K562 (cell line): ENCODE results near the gene PSAT1. TPM values are rescaled to one million over a fixed set of nuclear protein-coding genes. Genes with fewer than 3 reads are reported as not detected.

Experiments used
- ARHGAP35 ChIP-seq: fragments of 450-650 bp; IDR thresholded peaks from 2 replicates; pipeline ENCODE4 v1.6.1; 2018; ENCODE audit not compliant: partially characterized antibody
- COPS2 ChIP-seq: fragments of 450-650 bp; conservative IDR thresholded peaks from 2 replicates; pipeline ENCODE4 v1.6.1; 2016; ENCODE audit warnings: mild to moderate bottlenecking, moderate library complexity
- EGR1 ChIP-seq: fragments of 450-650 bp; conservative IDR thresholded peaks from 2 replicates; pipeline ENCODE4 v1.6.1; 2017; ENCODE audit warnings: mild to moderate bottlenecking
- IRF2 ChIP-seq: sonication (generic); formaldehyde crosslinking; IDR thresholded peaks from 2 replicates; pipeline ENCODE4 v1.8.1; 2022; ENCODE audit warnings: mild to moderate bottlenecking, missing genetic modification reagents
- MCM7 ChIP-seq, 2 experiments: fragments of 450-650 bp; IDR thresholded peaks; 2 replicates each; pipeline ENCODE4 v1.6.1; 2016 to 2018
- NEUROD1 ChIP-seq: fragments of 150-350 bp; IDR thresholded peaks from 2 replicates; pipeline ENCODE4 v1.6.1; 2014; ENCODE audit warnings: borderline replicate concordance, low read length, low read depth; ENCODE audit not compliant: partially characterized antibody
- NFIX ChIP-seq: fragments of 250-450 bp; sonication (Bioruptor Pico); IDR thresholded peaks from 2 replicates; pipeline ENCODE4 v1.4.0; 2020; ENCODE audit warnings: low read depth, mild to moderate bottlenecking, moderate library complexity
- NR2C2 ChIP-seq, 2 experiments: fragments of 200-800 bp in 1 of 2; sonication (Bioruptor generic) in 1 of 2; sonication (generic) in 1 of 2; formaldehyde crosslinking in 1 of 2; IDR thresholded peaks; 2 replicates each; pipeline versions ENCODE4 v1.6.1 to v1.8.0; 2016 to 2022; ENCODE audit warnings: mild to moderate bottlenecking in 1 of 2, missing compliant biosample characterization in 1 of 2, missing genetic modification characterization in 1 of 2, missing genetic modification reagents in 1 of 2
- POLR2H ChIP-seq: IDR thresholded peaks from 2 replicates; pipeline ENCODE4 v1.6.1; 2016; ENCODE audit warnings: missing genetic modification characterization, low read depth, mild to moderate bottlenecking, control low read depth, missing compliant biosample characterization, moderate library complexity
- TAL1 ChIP-seq: fragments of 450-650 bp; IDR thresholded peaks from 2 replicates; pipeline ENCODE4 v1.6.1; 2016; ENCODE audit warnings: mild to moderate bottlenecking
- ZNF644 ChIP-seq: fragments of 200-800 bp; sonication (Bioruptor generic); IDR thresholded peaks from 2 replicates; pipeline ENCODE4 v1.6.1; 2016; ENCODE audit warnings: low read depth, missing genetic modification characterization, missing compliant biosample characterization
- polyA plus RNA-seq, 8 experiments: library from polyadenylated mRNA; depleted of rRNA in 4 of 8; stranded (reverse) in 5 of 8; unstranded in 3 of 8; fragments of >200 nt; fragmentation: Nextera tagmentation in 2 of 8; fragmentation: Illumina TruSeq in 1 of 8; extraction: Ambion mirVana in 2 of 8; extraction: Trizol in 1 of 8; gene quantifications; 2 replicates each; pipeline versions ENCODE4 v1.2.1 to v1.2.3, GENCODE V29; 2011 to 2014; ENCODE audit warnings: inconsistent platforms in 1 of 8, missing spikeins in 1 of 8
- total RNA-seq, 7 experiments: library from RNA; depleted of rRNA in 6 of 7; stranded (reverse); fragments of >200 nt in 6 of 7; fragmentation: Illumina TruSeq in 2 of 7; extraction: Trizol in 2 of 7; gene quantifications; 2 replicates each; pipeline versions ENCODE4 v1.2.1 to v1.2.3, GENCODE V29; 2011 to 2021; ENCODE audit warnings: low replicate concordance in 1 of 7
- TF ChIP-seq, protein P1 (sequence below): fragments of 450-650 bp; IDR thresholded peaks from 2 replicates; pipeline ENCODE4 v1.6.1; 2016; ENCODE audit warnings: mild to moderate bottlenecking, moderate library complexity
- TF ChIP-seq, protein P2 (sequence below): sonication (generic); formaldehyde crosslinking; IDR thresholded peaks from 2 replicates; pipeline ENCODE4 v1.8.0; 2022; ENCODE audit warnings: mild to moderate bottlenecking, missing genetic modification reagents

The PSAT1 gene
- total and polyA plus RNA-seq, 9 of the 15 experiments (the other 6 are each of a cell fraction or from before 2014, with no cell fraction given), result 29.7 to 151 (median 98.3) TPM

DNA sequence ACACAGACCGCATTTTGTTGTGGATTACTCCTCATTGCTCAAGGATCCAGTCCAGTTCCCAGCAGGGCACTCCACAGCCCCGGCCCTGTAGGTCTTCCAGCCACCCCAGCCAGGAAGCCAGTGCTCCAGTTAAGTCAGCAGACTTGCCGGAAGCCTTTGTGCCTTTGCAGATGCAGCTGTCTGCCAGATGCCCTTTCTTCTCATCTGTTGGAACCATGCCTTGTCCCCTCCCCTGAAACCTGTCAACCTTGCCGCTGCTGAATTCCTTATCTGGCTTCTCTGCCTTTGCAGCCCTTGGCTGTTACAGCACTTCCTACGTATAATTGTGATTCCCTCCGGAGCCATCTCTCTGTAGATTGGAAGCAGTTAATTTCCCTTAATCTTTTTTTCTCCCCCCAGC is 28.4 kb downstream of the PSAT1 start (continued):
- TF ChIP-seq, protein P1, sequence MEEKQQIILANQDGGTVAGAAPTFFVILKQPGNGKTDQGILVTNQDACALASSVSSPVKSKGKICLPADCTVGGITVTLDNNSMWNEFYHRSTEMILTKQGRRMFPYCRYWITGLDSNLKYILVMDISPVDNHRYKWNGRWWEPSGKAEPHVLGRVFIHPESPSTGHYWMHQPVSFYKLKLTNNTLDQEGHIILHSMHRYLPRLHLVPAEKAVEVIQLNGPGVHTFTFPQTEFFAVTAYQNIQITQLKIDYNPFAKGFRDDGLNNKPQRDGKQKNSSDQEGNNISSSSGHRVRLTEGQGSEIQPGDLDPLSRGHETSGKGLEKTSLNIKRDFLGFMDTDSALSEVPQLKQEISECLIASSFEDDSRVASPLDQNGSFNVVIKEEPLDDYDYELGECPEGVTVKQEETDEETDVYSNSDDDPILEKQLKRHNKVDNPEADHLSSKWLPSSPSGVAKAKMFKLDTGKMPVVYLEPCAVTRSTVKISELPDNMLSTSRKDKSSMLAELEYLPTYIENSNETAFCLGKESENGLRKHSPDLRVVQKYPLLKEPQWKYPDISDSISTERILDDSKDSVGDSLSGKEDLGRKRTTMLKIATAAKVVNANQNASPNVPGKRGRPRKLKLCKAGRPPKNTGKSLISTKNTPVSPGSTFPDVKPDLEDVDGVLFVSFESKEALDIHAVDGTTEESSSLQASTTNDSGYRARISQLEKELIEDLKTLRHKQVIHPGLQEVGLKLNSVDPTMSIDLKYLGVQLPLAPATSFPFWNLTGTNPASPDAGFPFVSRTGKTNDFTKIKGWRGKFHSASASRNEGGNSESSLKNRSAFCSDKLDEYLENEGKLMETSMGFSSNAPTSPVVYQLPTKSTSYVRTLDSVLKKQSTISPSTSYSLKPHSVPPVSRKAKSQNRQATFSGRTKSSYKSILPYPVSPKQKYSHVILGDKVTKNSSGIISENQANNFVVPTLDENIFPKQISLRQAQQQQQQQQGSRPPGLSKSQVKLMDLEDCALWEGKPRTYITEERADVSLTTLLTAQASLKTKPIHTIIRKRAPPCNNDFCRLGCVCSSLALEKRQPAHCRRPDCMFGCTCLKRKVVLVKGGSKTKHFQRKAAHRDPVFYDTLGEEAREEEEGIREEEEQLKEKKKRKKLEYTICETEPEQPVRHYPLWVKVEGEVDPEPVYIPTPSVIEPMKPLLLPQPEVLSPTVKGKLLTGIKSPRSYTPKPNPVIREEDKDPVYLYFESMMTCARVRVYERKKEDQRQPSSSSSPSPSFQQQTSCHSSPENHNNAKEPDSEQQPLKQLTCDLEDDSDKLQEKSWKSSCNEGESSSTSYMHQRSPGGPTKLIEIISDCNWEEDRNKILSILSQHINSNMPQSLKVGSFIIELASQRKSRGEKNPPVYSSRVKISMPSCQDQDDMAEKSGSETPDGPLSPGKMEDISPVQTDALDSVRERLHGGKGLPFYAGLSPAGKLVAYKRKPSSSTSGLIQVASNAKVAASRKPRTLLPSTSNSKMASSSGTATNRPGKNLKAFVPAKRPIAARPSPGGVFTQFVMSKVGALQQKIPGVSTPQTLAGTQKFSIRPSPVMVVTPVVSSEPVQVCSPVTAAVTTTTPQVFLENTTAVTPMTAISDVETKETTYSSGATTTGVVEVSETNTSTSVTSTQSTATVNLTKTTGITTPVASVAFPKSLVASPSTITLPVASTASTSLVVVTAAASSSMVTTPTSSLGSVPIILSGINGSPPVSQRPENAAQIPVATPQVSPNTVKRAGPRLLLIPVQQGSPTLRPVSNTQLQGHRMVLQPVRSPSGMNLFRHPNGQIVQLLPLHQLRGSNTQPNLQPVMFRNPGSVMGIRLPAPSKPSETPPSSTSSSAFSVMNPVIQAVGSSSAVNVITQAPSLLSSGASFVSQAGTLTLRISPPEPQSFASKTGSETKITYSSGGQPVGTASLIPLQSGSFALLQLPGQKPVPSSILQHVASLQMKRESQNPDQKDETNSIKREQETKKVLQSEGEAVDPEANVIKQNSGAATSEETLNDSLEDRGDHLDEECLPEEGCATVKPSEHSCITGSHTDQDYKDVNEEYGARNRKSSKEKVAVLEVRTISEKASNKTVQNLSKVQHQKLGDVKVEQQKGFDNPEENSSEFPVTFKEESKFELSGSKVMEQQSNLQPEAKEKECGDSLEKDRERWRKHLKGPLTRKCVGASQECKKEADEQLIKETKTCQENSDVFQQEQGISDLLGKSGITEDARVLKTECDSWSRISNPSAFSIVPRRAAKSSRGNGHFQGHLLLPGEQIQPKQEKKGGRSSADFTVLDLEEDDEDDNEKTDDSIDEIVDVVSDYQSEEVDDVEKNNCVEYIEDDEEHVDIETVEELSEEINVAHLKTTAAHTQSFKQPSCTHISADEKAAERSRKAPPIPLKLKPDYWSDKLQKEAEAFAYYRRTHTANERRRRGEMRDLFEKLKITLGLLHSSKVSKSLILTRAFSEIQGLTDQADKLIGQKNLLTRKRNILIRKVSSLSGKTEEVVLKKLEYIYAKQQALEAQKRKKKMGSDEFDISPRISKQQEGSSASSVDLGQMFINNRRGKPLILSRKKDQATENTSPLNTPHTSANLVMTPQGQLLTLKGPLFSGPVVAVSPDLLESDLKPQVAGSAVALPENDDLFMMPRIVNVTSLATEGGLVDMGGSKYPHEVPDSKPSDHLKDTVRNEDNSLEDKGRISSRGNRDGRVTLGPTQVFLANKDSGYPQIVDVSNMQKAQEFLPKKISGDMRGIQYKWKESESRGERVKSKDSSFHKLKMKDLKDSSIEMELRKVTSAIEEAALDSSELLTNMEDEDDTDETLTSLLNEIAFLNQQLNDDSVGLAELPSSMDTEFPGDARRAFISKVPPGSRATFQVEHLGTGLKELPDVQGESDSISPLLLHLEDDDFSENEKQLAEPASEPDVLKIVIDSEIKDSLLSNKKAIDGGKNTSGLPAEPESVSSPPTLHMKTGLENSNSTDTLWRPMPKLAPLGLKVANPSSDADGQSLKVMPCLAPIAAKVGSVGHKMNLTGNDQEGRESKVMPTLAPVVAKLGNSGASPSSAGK, result no peak
- TF ChIP-seq, protein P2, sequence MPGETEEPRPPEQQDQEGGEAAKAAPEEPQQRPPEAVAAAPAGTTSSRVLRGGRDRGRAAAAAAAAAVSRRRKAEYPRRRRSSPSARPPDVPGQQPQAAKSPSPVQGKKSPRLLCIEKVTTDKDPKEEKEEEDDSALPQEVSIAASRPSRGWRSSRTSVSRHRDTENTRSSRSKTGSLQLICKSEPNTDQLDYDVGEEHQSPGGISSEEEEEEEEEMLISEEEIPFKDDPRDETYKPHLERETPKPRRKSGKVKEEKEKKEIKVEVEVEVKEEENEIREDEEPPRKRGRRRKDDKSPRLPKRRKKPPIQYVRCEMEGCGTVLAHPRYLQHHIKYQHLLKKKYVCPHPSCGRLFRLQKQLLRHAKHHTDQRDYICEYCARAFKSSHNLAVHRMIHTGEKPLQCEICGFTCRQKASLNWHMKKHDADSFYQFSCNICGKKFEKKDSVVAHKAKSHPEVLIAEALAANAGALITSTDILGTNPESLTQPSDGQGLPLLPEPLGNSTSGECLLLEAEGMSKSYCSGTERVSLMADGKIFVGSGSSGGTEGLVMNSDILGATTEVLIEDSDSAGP (CRISPR knock-in tag), result no peak
- TF ChIP-seq MCM7 (IDR thresholded peaks at IDR 0.05), result no peak
- no peak for TF ChIP-seq ZNF644
- TF ChIP-seq IRF2 (CRISPR knock-in tag), result no peak
- no peak for TF ChIP-seq POLR2H
- TF ChIP-seq COPS2, result no peak
- peak; percentile 68; the same call in 1 of the 2 replicates for TF ChIP-seq TAL1
- no peak for TF ChIP-seq ARHGAP35
- no peak for TF ChIP-seq EGR1
- TF ChIP-seq NFIX (CRISPR knock-in tag), result no peak
- no peak for TF ChIP-seq NEUROD1
- TF ChIP-seq NR2C2 (CRISPR knock-in tag; IDR thresholded peaks at IDR 0.05), result no peak
- no peak for TF ChIP-seq NR2C2 (tag; IDR thresholded peaks at IDR 0.05)
